GM18951 (cell line): ENCODE measurements around the gene C1orf159.
A peak's percentile ranks its signal among the peaks of the same experiment; 100 is the strongest.
"Not testable (repeated sequence)": the region's sequence is repeated elsewhere in the genome, so short reads cannot be mapped to it uniquely, and the experiment has no call there.

Source experiments
- POLR2A ChIP-seq: IDR thresholded peaks from 4 replicates; pipeline ENCODE4 v1.6.1; 2011; ENCODE audit warnings: mild to moderate bottlenecking; ENCODE audit not compliant: insufficient read length, insufficient read depth; ENCODE audit errors: extremely low read depth
- in situ Hi-C: fragments of 300-500 bp; cut with MboI; formaldehyde crosslinking; loops from one replicate; pipeline ENCODE4 v1.12.0; 2022; ENCODE audit warnings: low sequenced_read_pairs, mixed read lengths, inconsistent platforms; ENCODE audit not compliant: unreplicated experiment

The C1orf159 gene

DNA sequence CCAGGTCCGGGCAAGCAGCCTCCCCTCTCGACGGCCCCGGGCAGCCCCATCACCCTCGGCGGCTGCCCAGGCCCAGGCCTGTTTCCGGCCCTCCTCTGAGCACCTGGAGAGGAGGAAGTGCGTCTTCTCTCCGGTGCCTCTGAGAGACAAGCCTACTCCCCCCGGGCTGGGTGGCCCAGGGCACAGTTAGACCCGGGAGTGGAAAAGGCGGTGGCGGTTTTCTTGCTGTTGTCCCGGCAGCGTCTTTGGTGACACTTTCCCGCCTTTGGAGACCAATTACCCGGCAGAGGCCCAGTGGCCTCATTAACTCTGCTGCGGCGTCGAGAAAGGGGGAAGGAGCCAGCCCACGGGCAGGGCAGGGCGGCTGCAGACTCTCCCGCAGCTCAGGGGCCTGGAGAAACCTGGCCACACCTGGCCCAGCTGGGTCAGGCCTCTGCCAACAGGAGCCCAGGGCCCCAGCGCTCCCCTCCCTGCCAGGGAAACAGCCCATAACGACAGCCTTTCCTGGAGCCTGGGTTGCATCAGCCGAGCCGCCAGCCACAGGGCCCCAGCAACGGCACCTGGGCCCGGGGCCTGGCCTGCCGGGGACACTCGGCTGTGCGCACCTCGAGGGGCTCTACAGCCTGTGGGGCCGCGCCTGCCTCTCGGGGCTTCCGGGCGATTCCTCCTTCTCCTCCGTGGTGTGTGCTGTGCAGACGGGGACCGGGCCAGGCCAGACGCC is 28.4 kb upstream of the C1orf159 start:
- TF ChIP-seq POLR2A: peak; percentile 38
- in situ Hi-C loops: no loop called here

- no peak for TF ChIP-seq POLR2A
- in situ Hi-C loops: no loop called here
Observed at GRCh38 chr1:1143636-1144035, 27.7 kb upstream of the C1orf159 start.

DNA sequence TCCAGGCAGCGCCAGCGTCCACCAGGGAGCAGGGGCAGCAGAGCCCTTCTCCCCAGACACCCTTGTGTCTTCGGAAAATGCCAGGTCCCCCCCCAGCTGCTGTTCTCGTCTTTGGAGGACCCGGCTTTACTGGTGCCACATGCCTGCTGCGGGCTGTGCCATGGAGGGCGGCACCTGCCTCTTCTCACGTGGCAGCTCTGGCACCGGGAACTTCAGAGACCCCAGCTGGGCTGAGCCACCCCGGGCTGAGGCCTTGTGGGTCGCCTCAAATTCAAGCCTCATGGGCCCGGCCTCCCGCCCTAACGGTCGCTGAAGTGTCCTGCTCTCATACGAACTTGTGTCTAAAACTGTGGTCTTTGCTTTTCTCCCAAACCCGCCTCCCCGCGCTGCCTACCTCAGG is 27.0 kb upstream of the C1orf159 start:
- in situ Hi-C loops: no loop called here
- TF ChIP-seq POLR2A: no peak

DNA sequence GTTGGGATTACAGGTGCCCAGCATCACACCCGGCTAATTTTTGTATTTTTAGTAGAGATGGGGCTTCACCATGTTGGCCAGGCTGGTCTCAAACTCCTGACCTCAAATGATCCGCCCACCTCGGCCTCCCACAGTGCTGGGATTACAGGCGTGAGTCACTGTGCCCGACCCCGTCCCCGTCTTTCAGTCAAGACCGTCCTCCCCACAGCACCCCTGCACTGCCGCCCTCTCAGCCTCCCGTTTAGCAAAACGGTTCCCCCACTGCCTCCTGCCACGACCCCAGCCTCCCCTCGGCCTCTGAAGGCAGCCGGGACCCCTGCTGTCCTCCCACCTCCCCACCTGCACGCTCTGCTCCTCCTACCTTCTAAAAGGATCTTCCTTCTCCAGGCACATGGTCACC is 26.5 kb upstream of the C1orf159 start:
- in situ Hi-C loops: not testable (repeated sequence)

DNA sequence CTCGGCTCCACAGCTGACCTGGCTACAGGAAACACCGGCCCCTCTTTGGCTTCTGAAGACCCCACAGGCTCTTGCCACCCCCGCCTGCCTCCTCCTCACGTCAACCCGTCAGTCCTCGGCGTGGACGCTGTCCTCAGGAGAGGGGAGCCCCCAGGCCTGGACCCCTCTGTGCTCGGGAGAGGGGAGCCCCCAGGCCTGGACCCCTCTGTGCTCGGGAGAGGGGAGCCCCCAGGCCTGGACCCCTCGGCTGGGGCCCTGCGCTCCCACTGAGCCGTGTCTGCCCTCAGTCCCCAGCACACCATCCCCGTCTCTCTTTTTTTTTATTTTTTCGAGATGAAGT is 26.0 kb upstream of the C1orf159 start:
- TF ChIP-seq POLR2A: no peak
- in situ Hi-C loops: no loop called here

DNA sequence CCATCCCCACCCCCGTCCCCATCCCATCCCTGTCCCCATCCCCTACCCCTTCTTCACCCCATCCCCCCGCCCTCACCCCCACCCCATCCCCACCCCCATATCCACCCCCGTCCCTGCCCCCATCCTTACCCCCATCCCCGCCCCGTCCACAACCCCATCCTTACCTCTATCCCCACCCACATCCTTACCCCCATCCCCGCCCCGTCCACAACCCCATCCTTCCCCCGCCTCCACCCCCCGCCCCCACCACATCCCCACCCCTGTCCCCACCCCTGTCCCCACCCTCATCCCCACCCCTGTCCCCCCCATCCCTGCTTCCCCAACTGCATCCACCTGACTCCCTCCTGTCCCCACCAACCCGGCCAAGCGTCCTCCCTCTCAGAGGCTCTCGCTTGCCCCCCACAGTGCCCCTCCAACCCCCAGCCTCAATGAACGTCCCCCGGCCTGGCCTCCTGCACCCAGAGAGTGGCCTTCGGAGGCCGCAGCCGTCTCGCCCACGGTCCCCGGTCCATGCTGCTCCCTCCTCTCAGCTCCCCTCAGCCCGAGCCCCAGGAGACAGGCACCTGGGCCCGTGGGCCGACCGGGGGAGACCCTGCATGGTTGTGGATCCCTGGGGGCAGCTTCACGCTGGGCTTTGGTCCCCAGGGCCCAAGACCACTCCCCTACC is 25.5 kb upstream of the C1orf159 start:
- TF ChIP-seq POLR2A: no peak
- in situ Hi-C loops: no loop called here

GRCh38 chr1:1140673-1141072 is 24.8 kb upstream of the C1orf159 start:
- TF ChIP-seq POLR2A: no peak
- in situ Hi-C loops: no loop called here

DNA sequence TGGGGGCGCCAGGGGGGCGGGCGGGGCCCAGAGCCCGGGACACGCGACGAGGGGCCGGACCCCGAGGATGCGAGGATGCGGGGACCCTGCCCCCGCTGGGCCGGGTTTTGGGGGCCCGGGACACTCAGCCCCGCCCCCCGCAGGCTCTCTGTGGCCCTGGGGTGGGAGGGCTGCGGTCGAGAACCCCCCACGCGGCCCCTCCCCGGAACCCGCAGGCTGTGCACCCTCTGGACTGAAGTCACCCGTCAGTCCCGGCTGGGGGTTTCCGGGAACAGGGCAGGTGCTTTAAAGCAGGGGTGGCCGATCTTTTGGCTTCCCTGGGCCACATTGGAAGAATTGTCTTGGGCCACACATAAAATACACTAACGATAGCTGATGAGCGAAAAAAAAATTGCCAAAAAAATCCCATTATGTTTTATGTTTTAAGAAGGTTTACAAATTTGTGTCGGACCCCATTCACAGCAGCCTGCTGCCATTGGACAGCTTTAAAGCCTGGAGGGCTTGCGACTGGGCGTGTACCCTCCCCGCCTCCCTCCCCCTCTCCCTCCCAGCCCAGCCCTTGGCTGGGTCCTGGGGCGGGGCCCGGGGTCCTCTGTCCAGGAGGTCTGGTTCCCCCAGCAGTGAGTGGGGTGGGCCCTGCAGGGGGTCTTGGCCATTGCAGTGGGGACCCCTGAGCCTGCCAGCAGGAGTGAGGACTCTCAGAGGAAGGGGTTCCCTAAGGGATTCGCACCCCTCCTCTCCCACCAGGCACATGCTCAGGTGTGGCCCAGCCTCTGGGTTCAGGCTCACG is 21.6 kb upstream of the C1orf159 start:
- TF ChIP-seq POLR2A: no peak

DNA sequence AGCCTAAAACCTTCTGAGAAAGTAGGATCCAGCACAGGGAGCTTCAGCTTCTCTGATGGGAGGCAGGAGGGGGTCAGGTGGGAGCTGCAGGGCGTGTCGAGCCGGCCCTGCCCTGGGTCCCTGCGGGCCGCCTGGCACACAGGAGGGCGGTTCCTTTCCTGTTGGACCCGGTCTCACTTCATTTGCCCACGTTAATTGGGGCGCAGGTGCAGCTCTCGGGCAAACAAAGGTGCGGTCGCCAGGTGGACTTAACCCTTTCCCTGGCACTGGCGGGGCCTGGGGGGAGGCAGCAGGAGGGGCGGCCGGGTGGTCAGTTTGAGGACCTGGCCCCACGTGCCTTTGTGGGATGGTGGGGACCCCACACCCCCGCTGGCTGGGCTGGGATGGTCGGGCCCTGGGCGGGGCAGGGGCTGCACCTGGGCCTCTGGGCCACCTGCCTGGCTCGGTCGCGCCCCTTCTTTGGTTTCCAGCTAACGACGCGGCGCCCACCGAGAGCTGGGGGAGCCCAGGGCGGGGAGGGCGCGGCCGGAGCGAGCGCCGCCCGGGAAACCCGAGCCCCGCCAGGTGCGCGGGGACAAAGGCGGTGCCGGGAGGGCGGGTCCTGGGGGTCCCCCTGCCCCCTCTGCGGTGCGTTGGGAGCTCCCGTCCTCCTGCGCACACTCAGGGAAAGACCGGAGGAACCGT is 20.8 kb upstream of the C1orf159 start:
- no peak for TF ChIP-seq POLR2A
- in situ Hi-C loops: no loop called here

More for the DNA sequence above, 21.6 kb upstream of the C1orf159 start:
- in situ Hi-C loops: no loop called here

DNA sequence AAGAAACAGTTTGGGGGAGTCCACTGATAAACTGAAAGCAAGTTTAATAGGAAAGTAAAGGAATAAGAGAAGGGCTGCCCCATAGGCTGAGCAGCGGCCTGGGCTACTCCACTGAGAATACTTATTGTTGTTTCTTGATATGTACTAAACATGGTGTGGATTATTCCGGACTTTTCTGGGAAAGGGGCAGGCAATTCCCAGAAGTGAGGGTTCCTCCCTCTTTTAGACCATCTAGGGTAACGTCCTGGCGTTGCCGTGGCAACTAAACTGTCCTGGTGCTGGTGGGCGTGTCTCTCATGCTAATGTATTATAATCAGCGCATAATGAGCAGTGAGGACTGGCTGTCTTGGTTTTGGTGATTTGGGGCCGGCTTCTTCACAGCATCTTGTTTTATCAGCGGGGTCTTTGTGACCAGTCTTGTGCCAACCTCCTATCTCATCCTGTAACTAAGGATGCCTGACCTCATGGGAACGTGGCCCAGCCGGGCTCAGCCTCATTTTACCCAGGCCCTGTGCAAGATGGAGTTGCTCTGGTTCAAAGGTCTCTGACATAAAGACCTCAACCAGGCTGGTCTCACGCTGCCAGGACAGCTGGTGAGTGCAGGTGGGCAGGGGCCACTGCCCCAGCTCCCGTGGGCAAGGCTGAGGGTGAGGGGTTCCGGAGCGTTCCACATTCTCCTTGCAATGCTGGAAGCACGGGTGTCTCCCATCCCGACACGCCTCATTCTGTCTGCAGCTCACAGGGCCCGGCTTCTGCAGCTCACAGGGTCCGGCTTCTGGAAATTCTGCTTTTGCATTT is 19.6 kb upstream of the C1orf159 start:
- in situ Hi-C loops: no loop called here
- TF ChIP-seq POLR2A: no peak

GRCh38 chr1:1134300-1134970 is 18.5 kb upstream of the C1orf159 start:
- in situ Hi-C loops: no loop called here
- no peak for TF ChIP-seq POLR2A
